HG02981 (cell line): Measurements from ENCODE around the gene ZFP92.

Source experiments
- ATAC-seq: cut with Tn5 transposase; IDR thresholded peaks from one replicate; pipeline ENCODE4 v1.9.1; 2021; ENCODE audit warnings: mild to moderate bottlenecking, moderate library complexity; ENCODE audit not compliant: unreplicated experiment

ZFP92 gene

GRCh38 chrX:153450949-153451277 is 39.6 kb downstream of the ZFP92 start:
- ATAC-seq: no peak

GRCh38 chrX:153454901-153455550 is 43.8 kb downstream of the ZFP92 start:
- ATAC-seq: no peak

GRCh38 chrX:153455571-153455970 is 44.3 kb downstream of the ZFP92 start:
- no peak for ATAC-seq

- ATAC-seq: no peak
These were observed 44.9 kb downstream of the ZFP92 start for GRCh38 chrX:153456161-153456560.

GRCh38 chrX:153456704-153457103 is 45.4 kb downstream of the ZFP92 start:
- no peak for ATAC-seq

GRCh38 chrX:153457136-153457825 is 46.0 kb downstream of the ZFP92 start:
- ATAC-seq: no peak

- no peak for ATAC-seq
These were observed 46.7 kb downstream of the ZFP92 start for GRCh38 chrX:153457827-153458466.

- no peak for ATAC-seq
These were observed 47.2 kb downstream of the ZFP92 start for GRCh38 chrX:153458476-153458875.

- ATAC-seq: no peak
These were observed 48.7 kb downstream of the ZFP92 start for GRCh38 chrX:153459986-153460385.

- no peak for ATAC-seq
These were observed 49.6 kb downstream of the ZFP92 start for GRCh38 chrX:153460826-153461225.
